BJ (cell line): ENCODE results near the gene ITFG1. TPM values are rescaled to one million over a fixed set of nuclear protein-coding genes. Genes with fewer than 3 reads are reported as not detected.

Experiments
- CTCF ChIA-PET: fragments of 350-600 bp; formaldehyde crosslinking; extraction: SDS; loops from one replicate; lab custom pipeline; 2021; ENCODE audit warnings: antibody characterized with exemption, inconsistent platforms; lab: Yijun Ruan, JAX
- POLR2A ChIA-PET: fragments of 300-600 bp; sonication (Branson Sonifier 250); formaldehyde crosslinking; extraction: SDS; loops from one replicate; lab custom pipeline; 2021; ENCODE audit warnings: antibody characterized with exemption; lab: Charles Lee
- DNase-seq: peaks from one replicate; pipeline ENCODE4 v3.0.0-alpha.2; 2011; ENCODE audit warnings: low read depth
- H3K27me3 ChIP-seq: 2 replicates; pipeline ENCODE4 v1.6.0; 2011; ENCODE audit warnings: low read length; ENCODE audit not compliant: control insufficient read depth, insufficient read depth
- H3K36me3 ChIP-seq: 2 replicates; pipeline ENCODE4 v1.5.1; 2011; ENCODE audit warnings: low read length; ENCODE audit not compliant: control insufficient read depth, insufficient read depth
- H3K4me3 ChIP-seq: 2 replicates; pipeline ENCODE4 v1.5.1; 2011; ENCODE audit warnings: low read depth, mild to moderate bottlenecking, control low read depth, low read length
- polyA plus RNA-seq: library from polyadenylated mRNA; depleted of rRNA; stranded (reverse); fragments of >200 nt; gene quantifications from 2 replicates; pipeline ENCODE4 v1.2.3, GENCODE V29; 2011
- TF ChIP-seq, protein P1 (sequence below): IDR thresholded peaks from 2 replicates; pipeline ENCODE4 v1.5.1; 2011; ENCODE audit warnings: low read depth, mild to moderate bottlenecking, control low read depth, inconsistent platforms, low read length, moderate library complexity; ENCODE audit not compliant: insufficient read depth

Gene ITFG1
- polyA plus RNA-seq, 1 experiment, result 47.5 TPM

DNA sequence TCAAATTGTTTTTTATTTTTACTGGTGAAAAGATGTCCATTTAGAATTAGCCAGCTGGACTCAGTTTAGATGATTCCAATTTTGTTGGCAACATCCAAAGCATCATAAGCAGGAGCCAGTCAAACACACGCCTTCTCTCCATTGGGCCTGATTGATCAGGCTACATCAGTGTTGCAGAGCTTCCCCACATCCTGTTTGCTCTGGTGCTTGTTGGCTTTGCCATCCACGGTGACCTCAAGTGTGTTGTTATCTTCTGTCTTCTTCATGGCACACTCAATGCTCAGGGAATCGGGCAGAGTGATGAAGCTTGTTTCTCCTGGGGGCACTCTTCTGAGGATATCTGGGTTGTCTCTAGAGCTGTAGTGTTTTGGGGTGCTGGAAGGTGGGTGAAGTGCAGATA, 310.8 kb downstream of the ITFG1 start:
- no peaks in the 10 kb centered on the region for H3K27me3 ChIP-seq
- no peaks in the 10 kb centered on the region; the same call in 1 of the 2 replicates for H3K36me3 ChIP-seq
- DNase-seq, result no peak
- H3K4me3 ChIP-seq, result no peak overlapping the region
- ChIA-PET POLR2A (no interaction called here), CTCF (interaction anchor here (1.0 to 1.3 kb wide), 2 partner anchors 8 to 13 kb away, joined by 3 to 5 read pairs; no protein-coding TSS in a partner anchor)
- TF ChIP-seq, protein P1, sequence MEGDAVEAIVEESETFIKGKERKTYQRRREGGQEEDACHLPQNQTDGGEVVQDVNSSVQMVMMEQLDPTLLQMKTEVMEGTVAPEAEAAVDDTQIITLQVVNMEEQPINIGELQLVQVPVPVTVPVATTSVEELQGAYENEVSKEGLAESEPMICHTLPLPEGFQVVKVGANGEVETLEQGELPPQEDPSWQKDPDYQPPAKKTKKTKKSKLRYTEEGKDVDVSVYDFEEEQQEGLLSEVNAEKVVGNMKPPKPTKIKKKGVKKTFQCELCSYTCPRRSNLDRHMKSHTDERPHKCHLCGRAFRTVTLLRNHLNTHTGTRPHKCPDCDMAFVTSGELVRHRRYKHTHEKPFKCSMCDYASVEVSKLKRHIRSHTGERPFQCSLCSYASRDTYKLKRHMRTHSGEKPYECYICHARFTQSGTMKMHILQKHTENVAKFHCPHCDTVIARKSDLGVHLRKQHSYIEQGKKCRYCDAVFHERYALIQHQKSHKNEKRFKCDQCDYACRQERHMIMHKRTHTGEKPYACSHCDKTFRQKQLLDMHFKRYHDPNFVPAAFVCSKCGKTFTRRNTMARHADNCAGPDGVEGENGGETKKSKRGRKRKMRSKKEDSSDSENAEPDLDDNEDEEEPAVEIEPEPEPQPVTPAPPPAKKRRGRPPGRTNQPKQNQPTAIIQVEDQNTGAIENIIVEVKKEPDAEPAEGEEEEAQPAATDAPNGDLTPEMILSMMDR, result no peak

GRCh38 chr16:47144559-47144877, 316.3 kb downstream of the ITFG1 start:
- DNase-seq, result no peak
- H3K4me3 ChIP-seq, result peak overlapping the region; percentile 55
- CTCF ChIA-PET, result interaction anchor here (0.8 to 6.1 kb wide), 20 partner anchors 13 to 1486 kb away, joined by 3 to 69 read pairs (median 4); partner anchors contain the start of genes ABCC12, ITFG1 and PHKB
- no peaks in the 10 kb centered on the region for H3K27me3 ChIP-seq
- TF ChIP-seq, protein P1, result no peak
- POLR2A ChIA-PET, result no interaction called here
- no peaks in the 10 kb centered on the region for H3K36me3 ChIP-seq

DNA sequence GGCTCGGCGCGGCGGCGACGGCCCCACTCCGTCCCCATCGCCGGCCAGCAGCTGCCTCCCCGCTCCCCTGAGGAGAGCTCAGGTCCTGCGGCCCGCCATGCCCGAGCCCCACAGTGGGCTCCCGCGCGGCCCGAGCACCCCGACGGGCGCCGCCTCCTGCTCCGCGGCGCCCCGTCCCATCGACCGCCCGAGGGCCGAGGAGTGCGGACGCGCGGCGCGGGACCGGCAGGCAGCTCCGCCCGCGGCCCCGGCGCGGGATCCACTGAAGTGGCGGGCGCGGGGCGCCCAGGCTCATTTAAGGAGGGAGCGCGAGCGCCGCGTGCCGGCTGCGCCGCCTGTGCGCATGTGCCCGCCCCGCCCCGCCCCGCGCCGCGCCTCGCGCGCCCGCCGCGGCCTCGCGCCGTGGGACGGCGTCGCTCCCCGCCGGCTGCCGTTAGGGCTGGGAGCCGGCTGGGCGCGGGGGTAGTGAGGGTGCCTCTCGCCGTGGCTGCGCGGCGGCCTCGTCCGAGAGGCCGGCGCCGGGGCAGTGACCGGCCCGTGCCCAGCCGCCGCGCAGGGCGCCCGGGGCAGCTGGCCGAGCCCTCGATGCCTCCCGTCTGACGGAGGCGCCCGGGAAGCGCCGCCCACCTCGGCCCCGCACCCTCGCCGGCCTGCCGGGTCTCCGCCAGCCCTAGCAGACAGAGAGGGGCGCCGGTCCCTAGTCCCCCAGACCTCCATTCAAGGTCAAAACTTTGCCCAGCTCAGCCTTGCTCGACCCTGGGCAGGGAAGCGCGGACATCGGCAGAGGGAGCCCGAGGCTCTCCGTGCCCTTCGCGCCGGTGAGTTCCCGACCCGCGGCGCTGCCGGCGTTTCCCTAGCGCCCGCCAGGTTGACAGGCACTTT, 316.9 kb downstream of the ITFG1 start, which contains the start of gene NETO2:
NETO2 (minus strand) TSS at position 269 of the 882 bp plus-strand sequence. CDS start 333 bp downstream, outside the sequence.
- CTCF ChIA-PET, result interaction anchor here (0.5 to 6.1 kb wide), 30 partner anchors 11 to 1486 kb away, joined by 3 to 69 read pairs (median 4); partner anchors contain the start of genes ABCC12, ITFG1 and PHKB
- H3K27me3 ChIP-seq, result no peaks in the 10 kb centered on the region
- peak within 1 kb of the TSS; percentile 55 for H3K4me3 ChIP-seq
- DNase-seq, result no peak
- no peaks in the 10 kb centered on the region for H3K36me3 ChIP-seq
- TF ChIP-seq, protein P1, result peak; percentile 70
- POLR2A ChIA-PET, result no interaction called here

- no peaks in the 10 kb centered on the region for H3K36me3 ChIP-seq
- ChIA-PET POLR2A (no interaction called here), CTCF (interaction anchor here (0.5 to 6.1 kb wide), 34 partner anchors 11 to 1234 kb away, joined by 3 to 69 read pairs (median 4); partner anchors contain the start of genes ABCC12, ITFG1 and PHKB)
- no peak for DNase-seq
- peak overlapping the region; percentile 55 for H3K4me3 ChIP-seq
- H3K27me3 ChIP-seq, result no peaks in the 10 kb centered on the region
- TF ChIP-seq, protein P1, result peak; percentile 32
These were observed 317.8 kb downstream of the ITFG1 start for GRCh38 chr16:47142821-47143676.
